Measurements from ENCODE around the gene CATSPERZ. TPM values are rescaled to one million over a fixed set of nuclear protein-coding genes. Genes with fewer than 3 reads are reported as not detected.

Gene CATSPERZ
- total RNA-seq, 4 donors from 2014 or later, result not detected

DNA sequence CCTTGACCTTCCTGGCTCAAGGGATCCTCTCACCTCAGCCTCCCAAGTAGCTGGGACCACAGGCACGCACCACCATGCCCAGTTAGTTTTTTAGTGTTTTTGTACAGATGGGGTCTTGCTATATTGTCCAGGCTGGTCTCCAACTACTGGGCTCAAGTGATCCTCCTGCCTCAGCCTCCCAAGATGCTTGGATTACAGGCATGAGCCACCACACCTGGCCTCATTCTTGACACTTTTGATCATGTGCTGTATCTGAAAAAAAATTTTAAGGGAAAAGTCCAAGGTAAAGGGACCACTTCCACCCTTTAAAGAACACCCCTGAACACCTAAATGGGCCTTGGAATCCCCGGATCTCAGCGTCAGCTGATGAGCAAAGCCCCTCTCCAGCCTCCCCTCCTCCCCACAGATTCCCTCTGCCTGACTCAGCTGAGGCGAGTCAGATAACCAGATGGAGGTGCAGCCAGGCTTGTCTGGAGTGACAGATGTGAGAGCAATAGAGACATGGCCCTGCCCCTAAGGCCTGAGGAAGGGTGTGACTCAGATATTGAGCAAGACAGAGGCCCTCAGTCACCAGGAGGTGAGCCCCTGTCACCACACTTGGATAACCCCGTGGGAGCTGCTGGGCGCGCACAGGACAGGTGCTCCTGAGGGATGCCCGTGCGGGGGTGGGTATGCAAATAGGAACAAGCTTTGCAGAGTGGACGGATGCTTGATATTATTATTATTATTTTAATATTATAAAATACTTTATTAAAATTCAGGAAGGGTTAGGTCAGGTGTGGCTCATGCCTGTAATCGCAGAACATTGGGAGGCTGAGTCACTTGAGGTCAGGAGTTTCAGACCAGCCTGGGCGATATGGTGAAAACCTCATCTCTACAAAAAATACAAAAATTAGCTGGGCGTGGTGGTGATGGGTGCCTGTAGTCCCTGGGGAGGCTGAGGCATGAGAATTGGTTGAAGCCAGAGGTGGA, 34.9 kb downstream of the CATSPERZ start:
- peak in 1 of 2 donors; percentile 72 for DNase-seq (ENCODE audit: low spot score in 2 of 2)
- 52 to 60% methylated on average over 13 of the region's 13 CpGs for WGBS, 2 donors
- intact Hi-C loops (cut with DNase I; ENCODE audit: low total_unique reads), result no loop called here
- H3K4me3 ChIP-seq (ENCODE audit: low read depth, poor library complexity, severe bottlenecking), result no peak overlapping the region
- no peak for TF ChIP-seq CTCF (IDR thresholded peaks at IDR 0.05)
- TF ChIP-seq POLR2A (IDR thresholded peaks at IDR 0.05), result no peak

- DNase-seq (ENCODE audit: low spot score in 2 of 2), result no peak
- H3K4me3 ChIP-seq (ENCODE audit: low read depth, poor library complexity, severe bottlenecking), result no peak overlapping the region
- intact Hi-C loops (cut with DNase I; ENCODE audit: low total_unique reads), result no loop called here
- TF ChIP-seq CTCF (IDR thresholded peaks at IDR 0.05) (no peak), POLR2A (IDR thresholded peaks at IDR 0.05) (no peak)
- 69 to 75% methylated on average over 8 of the region's 8 CpGs for WGBS, 2 donors
These were observed 37.5 kb downstream of the CATSPERZ start for GRCh38 chr11:64337538-64338249.

GRCh38 chr11:64338716-64339115, 38.6 kb downstream of the CATSPERZ start:
- intact Hi-C loops (cut with DNase I; ENCODE audit: low total_unique reads), result no loop called here
- no peak overlapping the region for H3K4me3 ChIP-seq (ENCODE audit: low read depth, poor library complexity, severe bottlenecking)
- WGBS, 2 donors, result 85 to 86% methylated on average over 8 of the region's 8 CpGs
- no peak for DNase-seq (ENCODE audit: low spot score in 2 of 2)
- TF ChIP-seq POLR2A (IDR thresholded peaks at IDR 0.05) (no peak), CTCF (IDR thresholded peaks at IDR 0.05) (no peak)

GRCh38 chr11:64339286-64339685, 39.1 kb downstream of the CATSPERZ start:
- H3K4me3 ChIP-seq (ENCODE audit: low read depth, poor library complexity, severe bottlenecking), result no peak overlapping the region
- DNase-seq (ENCODE audit: low spot score in 2 of 2), result no peak
- TF ChIP-seq CTCF (IDR thresholded peaks at IDR 0.05) (no peak), POLR2A (IDR thresholded peaks at IDR 0.05) (no peak)
- WGBS, 2 donors, result 59 to 72% methylated on average over 4 of the region's 4 CpGs
- intact Hi-C loops (cut with DNase I; ENCODE audit: low total_unique reads), result no loop called here

DNA sequence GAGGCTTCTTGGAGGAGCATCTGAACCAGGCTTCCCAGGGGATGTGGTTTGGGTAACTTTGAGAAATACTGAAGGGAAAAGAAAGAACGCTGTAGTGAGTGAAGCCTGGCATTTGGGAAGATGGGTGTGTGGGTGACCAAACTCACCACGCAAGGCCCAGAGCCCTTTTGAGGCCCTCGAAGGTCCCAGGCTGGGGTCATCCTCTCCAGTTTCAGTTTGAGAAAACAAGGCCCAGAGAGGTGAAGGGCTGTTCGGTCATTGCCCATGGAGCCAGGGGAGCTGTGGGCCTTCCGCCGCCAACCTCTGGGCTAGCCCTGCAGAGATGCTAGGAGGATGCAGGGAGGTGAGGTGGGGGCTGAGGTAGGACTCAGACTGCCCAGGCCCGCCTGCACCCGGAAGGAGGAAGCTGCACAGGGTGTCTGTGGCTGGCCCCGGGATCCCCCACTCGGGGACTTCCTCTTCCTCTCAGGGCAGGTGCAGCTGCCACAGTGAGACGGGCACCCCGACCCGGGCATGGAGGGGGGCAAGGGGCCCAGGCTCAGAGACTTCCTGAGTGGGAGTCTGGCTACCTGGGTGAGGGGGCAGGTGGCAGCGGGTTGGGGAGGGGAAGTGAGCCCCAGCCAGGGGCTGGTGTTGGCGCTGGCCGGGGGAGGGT, 39.7 kb downstream of the CATSPERZ start, which contains the start of gene CCDC88B:
TSS of gene CCDC88B (plus strand) at position 451 of the 655 bp plus-strand sequence. CDS start at position 514, 63 bp downstream.
- peak in 1 of 2 donors; percentile 95 for DNase-seq (ENCODE audit: low spot score in 2 of 2)
- intact Hi-C loops (cut with DNase I; ENCODE audit: low total_unique reads), result no loop called here
- TF ChIP-seq CTCF (IDR thresholded peaks at IDR 0.05), result no peak
- TF ChIP-seq POLR2A (IDR thresholded peaks at IDR 0.05), result no peak
- no peak within 1 kb of the TSS for H3K4me3 ChIP-seq (ENCODE audit: low read depth, poor library complexity, severe bottlenecking)
- WGBS, 2 donors, result 64 to 73% methylated on average over 16 of the region's 16 CpGs

Data from lower leg skin (tissue), 4 donors.